Measurements from ENCODE around the gene BNC2. TPM values are rescaled to one million over a fixed set of nuclear protein-coding genes. Genes with fewer than 3 reads are reported as not detected.
"Not testable (repeated sequence)": the region's sequence is repeated elsewhere in the genome, so short reads cannot be mapped to it uniquely, and the experiment has no call there.

The BNC2 gene
- total RNA-seq, 1 donor from 2014 or later = 5.4 TPM

DNA sequence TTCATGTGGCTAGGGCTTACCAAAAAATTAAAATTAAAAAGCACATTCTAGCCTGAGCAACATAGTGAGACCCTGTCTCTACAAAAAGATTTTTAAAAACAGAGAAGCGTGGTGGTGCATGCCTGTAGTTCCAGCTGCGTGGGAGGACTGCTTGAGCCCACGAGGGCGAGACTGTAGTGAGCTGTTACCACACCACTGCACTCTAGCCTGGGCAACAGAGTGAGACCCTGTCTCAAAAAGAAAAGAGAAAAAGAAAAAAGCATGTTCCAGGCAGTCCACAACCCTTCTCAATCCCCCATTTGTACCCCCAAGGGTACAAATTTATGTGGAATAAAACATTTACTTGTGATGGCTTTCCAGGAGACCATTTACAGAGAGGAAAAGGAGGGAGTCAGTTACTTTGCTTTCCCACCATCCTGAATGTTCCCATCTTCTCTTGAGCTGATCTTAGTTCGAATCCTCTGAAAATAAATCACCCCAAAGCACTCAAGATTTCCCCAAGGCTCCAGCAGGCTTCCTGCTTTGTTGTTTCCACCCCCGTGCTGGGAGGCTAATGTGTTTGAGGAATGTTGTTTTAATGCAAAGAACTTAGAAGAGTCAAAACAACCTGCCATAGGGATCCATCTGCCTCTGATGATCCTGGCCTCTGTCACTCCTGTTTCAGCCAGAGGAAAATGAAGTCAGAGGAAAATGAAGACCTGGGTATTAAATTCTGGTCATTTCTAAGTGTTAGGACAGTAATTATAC is 384.7 kb downstream of the BNC2 start:
- Mint-ChIP-seq H3K36me3 (ENCODE audit: low read depth) (no peaks in the 10 kb centered on the region), H3K27ac (ENCODE audit: unreplicated experiment) (no peak overlapping the region), H3K9me3 (no peaks in the 10 kb centered on the region), H3K4me1 (peaks cover 10% of the 10 kb centered on the region), H3K27me3 (ENCODE audit: low read depth) (no peaks in the 10 kb centered on the region), H3K4me3 (no peak overlapping the region)
- DNase-seq (ENCODE audit: low read depth, low spot score) = no peak
- TF ChIP-seq, protein P1, sequence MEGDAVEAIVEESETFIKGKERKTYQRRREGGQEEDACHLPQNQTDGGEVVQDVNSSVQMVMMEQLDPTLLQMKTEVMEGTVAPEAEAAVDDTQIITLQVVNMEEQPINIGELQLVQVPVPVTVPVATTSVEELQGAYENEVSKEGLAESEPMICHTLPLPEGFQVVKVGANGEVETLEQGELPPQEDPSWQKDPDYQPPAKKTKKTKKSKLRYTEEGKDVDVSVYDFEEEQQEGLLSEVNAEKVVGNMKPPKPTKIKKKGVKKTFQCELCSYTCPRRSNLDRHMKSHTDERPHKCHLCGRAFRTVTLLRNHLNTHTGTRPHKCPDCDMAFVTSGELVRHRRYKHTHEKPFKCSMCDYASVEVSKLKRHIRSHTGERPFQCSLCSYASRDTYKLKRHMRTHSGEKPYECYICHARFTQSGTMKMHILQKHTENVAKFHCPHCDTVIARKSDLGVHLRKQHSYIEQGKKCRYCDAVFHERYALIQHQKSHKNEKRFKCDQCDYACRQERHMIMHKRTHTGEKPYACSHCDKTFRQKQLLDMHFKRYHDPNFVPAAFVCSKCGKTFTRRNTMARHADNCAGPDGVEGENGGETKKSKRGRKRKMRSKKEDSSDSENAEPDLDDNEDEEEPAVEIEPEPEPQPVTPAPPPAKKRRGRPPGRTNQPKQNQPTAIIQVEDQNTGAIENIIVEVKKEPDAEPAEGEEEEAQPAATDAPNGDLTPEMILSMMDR (conservative IDR thresholded peaks at IDR 0.05) = no peak

DNA sequence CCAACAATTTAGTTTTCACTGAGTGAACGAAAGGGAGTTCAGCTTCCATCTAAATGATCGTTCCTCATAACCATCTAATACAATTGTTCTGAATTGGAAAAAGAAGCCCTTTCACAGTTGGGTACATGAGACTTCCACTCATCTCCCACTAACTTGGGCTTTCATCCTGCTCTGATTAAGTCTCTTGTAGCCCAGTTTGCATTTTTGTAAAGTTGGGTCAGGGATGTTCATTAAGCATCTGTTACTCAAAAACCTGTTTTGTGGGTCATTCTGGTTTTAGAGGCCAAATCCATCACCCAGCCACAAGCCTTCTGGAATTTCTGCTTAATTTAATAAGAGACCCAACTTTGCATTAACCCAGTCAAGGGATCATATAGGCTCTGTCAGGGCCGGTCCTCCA is 385.3 kb downstream of the BNC2 start:
- Mint-ChIP-seq H3K4me3 (no peak overlapping the region), H3K27ac (ENCODE audit: unreplicated experiment) (no peak overlapping the region), H3K27me3 (ENCODE audit: low read depth) (no peaks in the 10 kb centered on the region), H3K4me1 (peaks cover 10% of the 10 kb centered on the region), H3K9me3 (no peaks in the 10 kb centered on the region), H3K36me3 (ENCODE audit: low read depth) (no peaks in the 10 kb centered on the region)
- TF ChIP-seq, protein P1 (conservative IDR thresholded peaks at IDR 0.05) = no peak
- DNase-seq (ENCODE audit: low read depth, low spot score) = no peak

DNA sequence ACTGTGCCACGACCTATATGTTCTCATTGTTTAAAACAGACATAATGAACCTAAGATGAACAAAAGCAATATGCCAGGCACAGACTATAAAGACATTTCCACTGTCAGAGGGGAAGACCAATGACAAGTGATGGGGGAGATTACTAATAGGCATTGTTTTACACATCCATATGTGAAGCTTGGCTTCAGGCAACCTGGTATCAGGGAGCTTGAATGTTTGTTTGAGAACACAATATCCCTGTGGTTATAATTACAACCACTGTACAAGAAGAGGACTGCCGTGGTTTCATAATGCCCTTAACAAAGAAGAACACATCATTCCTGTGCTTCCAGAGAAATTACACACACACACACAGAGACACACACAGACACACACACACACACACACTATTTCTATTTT is 385.7 kb downstream of the BNC2 start:
- no peaks in the 10 kb centered on the region for H3K9me3 Mint-ChIP-seq
- no peak overlapping the region for H3K27ac Mint-ChIP-seq (ENCODE audit: unreplicated experiment)
- H3K4me3 Mint-ChIP-seq = no peak overlapping the region
- TF ChIP-seq, protein P1 (conservative IDR thresholded peaks at IDR 0.05) = no peak
- no peak for DNase-seq (ENCODE audit: low read depth, low spot score)
- peaks cover 10% of the 10 kb centered on the region for H3K4me1 Mint-ChIP-seq
- no peaks in the 10 kb centered on the region for H3K27me3 Mint-ChIP-seq (ENCODE audit: low read depth)
- H3K36me3 Mint-ChIP-seq (ENCODE audit: low read depth) = no peaks in the 10 kb centered on the region

DNA sequence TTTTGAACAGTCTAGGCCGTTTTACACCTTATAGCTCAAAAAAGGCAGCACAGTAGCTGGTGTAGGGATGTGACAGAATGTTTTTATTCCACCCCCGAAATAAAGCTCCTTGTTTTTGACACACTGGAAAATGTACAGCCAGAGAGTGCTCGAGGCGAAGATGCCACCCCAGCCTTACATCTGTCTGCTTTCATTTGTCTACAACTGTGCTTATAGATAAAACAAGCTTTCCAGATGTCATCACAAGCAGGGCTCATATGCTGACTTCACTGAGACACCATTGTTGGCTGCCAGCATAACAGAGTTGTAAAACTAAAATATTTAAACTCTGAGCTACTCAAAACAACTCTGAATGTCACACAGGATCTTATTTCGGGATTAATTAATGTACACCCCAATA is 386.3 kb downstream of the BNC2 start:
- no peak for DNase-seq (ENCODE audit: low read depth, low spot score)
- H3K9me3 Mint-ChIP-seq = no peaks in the 10 kb centered on the region
- H3K4me3 Mint-ChIP-seq = no peak overlapping the region
- H3K36me3 Mint-ChIP-seq (ENCODE audit: low read depth) = no peaks in the 10 kb centered on the region
- no peaks in the 10 kb centered on the region for H3K27me3 Mint-ChIP-seq (ENCODE audit: low read depth)
- H3K4me1 Mint-ChIP-seq = peaks cover 10% of the 10 kb centered on the region
- H3K27ac Mint-ChIP-seq (ENCODE audit: unreplicated experiment) = peak overlapping the region; percentile 53
- TF ChIP-seq, protein P1 (conservative IDR thresholded peaks at IDR 0.05) = no peak

DNA sequence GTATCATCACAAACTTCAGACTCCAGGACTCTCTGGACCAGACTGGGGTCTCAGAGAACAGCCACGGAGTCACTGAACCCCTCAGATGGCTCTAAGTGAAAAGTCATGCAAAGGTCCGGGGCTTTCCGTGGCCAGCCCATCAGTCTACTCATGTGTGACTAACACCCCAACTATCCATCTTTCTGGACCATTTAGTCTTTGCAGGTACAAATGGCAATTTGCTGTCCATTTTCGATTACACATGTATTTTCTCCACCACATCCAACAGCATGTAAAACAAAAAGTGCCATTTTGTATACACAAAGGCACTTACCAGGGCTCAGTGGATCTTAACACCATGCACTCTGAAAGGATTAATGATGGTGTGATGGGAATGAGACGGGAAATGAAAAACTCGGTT is 387.7 kb downstream of the BNC2 start:
- no peaks in the 10 kb centered on the region for H3K36me3 Mint-ChIP-seq (ENCODE audit: low read depth)
- DNase-seq (ENCODE audit: low read depth, low spot score) = no peak

DNA sequence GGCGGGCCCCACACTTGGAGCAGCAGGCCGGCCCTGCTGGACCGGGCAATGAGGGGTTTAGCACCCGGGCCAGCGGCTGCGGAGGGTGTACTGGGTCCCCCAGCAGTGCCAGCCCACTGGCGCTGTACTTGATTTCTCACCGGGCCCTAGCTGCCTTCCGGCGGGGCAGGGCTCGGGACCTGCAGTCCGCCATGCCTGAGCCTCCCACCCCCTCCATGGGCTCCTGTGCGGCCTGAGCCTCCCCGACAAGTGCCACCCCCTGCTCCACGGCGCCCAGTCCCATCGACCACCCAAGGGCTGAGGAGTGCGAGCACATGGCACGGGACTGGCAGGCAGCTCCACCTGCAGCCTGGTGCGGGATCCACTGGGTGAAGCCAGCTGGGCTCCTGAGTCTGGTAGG is 389.9 kb downstream of the BNC2 start:
- not testable (repeated sequence) for H3K27me3 Mint-ChIP-seq (ENCODE audit: low read depth); H3K9me3 Mint-ChIP-seq; H3K4me3 Mint-ChIP-seq; DNase-seq (ENCODE audit: low read depth, low spot score); H3K36me3 Mint-ChIP-seq (ENCODE audit: low read depth); H3K27ac Mint-ChIP-seq (ENCODE audit: unreplicated experiment); H3K4me1 Mint-ChIP-seq

More for the DNA sequence above, 387.7 kb downstream of the BNC2 start:
- H3K4me1 Mint-ChIP-seq = peaks cover 10% of the 10 kb centered on the region
- TF ChIP-seq, protein P1 (conservative IDR thresholded peaks at IDR 0.05) = no peak
- no peaks in the 10 kb centered on the region for H3K9me3 Mint-ChIP-seq
- H3K27me3 Mint-ChIP-seq (ENCODE audit: low read depth) = no peaks in the 10 kb centered on the region
- no peak overlapping the region for H3K27ac Mint-ChIP-seq (ENCODE audit: unreplicated experiment)
- H3K4me3 Mint-ChIP-seq = no peak overlapping the region
